DMS114 treated with DMSO at 0.1 percent for 48 hours (cell line): Measurements from ENCODE around the gene SUPT4H1.
"Not testable (repeated sequence)": the region's sequence is repeated elsewhere in the genome, so short reads cannot be mapped to it uniquely, and the experiment has no call there.

Source experiments
- DNase-seq: peaks from one replicate; lab custom pipeline; 2025; ENCODE audit not compliant: unreplicated experiment; lab: John Stamatoyannopoulos, UW

SUPT4H1 gene

GRCh38 chr17:58341861-58342475 lies 10.0 kb downstream of the SUPT4H1 start:
- DNase-seq = no peak

DNA sequence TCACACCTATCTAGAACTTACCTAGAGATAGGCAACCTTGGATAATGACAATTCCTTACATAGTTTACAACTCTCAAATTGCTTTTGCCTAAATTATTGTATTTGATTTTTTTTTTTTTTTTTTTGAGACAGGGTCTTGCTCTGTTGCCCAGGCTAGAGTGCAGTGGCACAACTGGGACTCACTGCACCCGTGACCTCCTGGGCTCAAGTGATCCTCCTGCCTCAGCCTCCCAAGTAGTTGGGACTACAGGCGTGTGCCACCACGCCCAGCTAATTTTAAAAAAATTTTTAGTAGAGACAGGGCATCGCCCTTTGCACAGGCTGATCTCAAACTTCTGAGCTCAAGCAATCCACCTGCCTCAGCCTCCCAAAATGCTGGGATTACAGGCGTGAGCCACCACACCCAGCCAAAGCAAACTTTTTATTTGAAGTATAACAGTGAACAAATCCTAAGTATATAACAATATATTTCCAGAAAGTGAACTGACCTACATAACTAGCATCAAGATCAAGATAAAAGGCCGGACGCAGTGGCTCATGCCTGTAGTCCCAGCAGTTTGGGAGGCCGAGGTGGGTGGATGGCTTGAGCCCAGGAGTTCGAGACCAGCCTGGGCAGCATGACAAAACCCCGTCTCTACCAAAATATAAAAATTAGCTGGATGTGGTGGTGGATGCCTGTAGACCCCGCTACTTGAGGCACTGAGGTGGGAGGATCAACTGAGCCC lies 10.7 kb downstream of the SUPT4H1 start:
- DNase-seq = not testable (repeated sequence)

DNA sequence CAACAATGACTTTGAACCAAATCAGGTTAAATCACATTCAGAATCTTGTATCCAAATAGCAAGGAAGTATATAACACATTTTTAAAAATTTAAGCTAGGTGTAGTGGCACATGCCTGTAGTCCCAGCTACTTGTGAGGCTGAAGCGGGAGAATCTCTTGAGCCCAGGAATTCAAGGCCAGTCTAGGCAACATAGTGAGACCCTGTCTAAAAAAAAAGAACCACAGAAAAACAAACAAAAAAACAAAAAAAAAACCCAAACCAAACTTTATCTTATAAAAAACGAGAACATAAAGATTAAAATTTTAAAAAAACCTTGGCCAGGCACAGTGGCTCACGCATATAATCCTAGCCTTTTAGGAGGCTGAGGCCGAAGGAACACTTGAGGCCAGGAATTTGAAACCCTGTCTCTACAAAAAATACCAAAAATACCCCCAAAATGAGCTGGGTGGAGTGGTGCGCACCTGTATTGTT lies 11.6 kb downstream of the SUPT4H1 start:
- DNase-seq = no peak

DNA sequence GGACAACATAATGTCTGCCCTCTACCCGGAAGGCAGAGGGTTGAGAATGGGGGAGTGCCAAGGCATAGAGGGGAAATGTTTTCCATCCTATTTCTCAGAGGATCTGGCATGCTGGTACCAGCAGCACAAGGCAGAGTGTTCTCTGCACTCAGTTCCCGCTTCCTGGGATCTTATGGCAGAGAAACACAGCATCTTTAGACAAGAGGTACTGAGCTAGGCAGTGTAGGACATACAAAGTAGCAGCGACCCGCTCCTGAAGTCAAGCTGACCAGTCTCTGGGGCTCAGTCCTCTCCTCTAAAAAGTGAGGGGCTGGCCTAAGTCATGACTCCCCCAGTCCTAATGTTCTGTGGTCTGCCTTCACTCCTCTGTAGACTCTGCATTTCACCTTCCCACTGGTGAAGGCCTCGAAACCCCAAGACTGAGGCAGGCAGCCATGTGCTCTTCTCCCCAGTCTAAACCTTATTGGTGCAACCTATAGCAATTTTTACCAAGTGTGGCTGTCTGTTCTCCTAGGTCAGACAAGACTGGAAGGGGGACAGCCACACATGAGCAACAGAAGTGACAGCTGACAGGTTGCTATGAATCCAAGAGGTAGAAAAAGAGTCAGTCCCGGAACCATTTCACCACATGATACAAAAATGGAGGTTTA lies 12.1 kb downstream of the SUPT4H1 start:
- DNase-seq = no peak

- no peak for DNase-seq
Measured at GRCh38 chr17:58338841-58339754, 12.9 kb downstream of the SUPT4H1 start.

GRCh38 chr17:58338454-58338840 lies 13.6 kb downstream of the SUPT4H1 start:
- no peak for DNase-seq

DNA sequence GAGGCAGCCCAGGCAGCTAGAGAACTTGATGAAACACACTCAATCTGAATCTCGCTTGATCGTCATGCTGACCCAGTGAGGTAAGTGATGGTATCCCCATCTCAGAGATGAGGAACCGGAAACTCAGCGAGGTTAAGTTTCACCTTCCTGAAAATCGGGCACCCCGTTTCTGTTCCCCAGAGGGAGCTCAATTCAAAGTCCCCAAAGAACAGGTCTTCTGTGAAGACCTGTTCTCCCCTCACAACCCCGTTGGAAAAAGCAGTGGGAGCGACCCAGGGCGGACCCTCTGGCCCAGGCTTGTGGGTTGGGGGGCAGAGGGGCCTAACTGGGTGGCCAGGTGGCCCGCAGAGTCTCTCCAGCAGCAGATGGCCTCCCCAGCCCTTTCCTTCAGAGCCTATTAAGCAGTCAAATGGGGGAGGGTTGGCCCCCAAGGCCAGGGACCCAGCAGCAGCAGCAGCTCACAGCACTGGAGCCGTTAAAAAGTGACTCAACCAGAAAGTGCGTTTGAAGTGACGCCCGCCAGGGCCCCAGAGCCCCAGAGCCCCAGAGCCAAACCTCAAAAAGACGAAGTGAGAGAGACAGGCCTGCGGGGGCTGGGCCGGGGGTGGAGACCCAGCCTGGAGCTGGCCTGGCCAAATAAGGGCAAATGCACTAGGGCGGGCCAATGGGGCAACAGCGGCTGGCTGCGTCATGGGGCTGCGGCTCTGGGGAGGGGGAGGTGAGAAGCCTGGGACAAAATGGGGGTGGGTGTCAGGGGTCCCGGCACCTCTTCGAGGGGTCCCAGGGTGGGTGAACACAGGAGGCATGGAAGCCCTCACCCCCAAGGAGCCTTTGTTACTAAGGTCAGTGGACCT lies 14.2 kb downstream of the SUPT4H1 start:
- DNase-seq = no peak

DNA sequence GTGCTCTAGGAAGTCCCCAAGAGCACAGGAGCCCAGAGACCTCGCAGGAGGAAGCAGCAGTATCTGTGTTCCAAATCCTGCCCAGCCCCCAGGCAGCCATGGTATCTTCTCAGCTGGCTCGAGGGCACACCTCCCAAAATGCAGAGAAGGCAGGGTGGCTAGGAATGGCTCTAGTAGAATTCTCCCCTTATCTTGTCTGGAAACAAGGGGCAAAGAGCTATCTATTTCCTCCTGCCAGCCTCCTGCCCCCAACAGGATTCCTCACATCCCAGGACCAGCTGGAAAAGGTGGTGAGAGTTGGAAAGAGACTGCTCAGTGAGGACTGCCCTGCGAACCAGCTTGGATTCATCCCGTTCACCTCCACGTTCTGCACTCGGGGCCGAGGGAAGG lies 14.8 kb downstream of the SUPT4H1 start:
- no peak for DNase-seq

DNA sequence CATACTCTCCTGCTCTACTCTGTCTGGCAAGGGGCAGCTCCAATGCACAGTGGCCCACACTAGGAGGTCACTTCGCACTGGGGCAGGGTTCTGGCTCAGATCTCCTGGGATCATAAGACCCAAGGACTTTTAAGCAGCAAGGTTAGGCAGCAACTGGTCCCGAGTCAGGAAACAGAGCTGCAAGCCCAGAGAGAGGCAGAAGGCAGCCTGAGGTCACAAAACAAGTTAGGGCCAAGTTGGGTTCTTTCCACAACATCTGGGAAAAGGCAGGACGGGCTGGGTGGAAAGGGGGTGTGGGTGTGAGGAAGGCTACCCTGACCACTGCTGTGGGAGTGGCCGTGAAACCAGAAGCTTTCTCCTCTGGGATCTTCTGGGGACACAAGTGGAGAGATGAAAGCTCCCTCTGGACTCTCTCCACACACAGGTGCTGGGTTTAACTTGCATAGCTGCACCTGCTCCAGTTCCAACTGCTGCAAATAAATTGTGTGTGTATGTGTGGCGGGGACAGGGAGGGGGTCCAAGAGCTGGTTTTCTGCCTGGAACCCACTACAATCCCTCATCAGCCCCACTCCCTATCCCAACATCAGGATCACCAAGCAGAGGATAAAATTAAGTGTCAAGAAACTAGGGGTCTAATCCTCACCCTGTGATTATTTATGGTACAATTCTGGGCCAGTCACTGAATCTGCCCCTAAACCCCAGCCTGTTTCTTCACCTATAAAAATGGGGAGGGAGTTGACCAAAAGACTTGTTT lies 15.4 kb downstream of the SUPT4H1 start:
- DNase-seq = no peak

- no peak for DNase-seq
Measured at GRCh38 chr17:58335779-58336455, 16.1 kb downstream of the SUPT4H1 start.

DNA sequence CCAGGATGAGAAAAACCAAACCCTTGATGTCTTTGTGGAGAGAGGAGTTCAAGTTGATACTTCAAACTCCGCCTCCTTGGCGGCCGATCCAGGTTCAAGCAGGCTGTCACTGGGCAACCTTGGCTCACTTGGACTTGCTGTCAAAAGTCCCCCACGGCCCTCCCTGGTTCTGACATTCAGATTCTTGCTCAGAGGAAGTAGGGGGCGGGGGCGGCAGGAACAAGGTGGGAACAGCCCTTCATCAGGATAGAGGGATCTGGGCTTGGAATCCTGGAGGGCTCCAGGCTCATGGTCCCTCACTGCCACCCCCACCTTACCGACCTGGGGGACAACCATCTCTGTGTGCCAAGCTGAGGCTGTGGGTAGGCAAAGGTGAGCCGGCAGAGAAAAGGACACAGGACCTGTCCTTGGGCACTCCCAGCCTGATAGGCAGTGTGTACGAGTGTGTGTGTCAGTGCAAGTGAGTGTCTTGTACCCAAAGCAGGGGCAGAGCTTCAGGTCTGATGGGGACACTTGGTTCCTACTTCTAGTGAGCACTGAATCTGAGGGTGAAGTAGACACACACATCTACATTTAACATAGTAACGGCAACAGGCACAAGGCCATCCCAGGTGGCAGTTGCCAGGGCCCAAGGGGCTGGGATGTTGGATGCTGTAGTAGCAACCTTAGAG lies 16.8 kb downstream of the SUPT4H1 start:
- DNase-seq = no peak

DNA sequence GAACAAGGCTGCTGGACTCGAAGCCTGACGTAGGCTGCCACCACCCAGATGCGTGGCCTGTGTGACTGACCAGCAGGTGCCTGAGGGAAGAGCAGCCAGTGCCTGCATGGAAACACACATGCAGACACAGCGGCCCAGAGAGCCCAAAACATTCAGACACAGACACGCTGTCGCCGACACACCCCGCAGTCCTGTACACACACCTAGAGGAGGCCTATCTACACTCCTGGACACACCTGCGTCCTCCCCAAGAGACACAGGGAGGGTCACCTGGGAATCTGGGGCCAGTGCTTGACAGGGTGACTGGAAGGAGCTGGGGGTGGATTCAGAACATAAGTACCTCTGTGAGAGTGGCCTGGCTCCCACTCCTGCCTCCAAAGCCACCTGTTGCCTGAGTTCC lies 17.3 kb downstream of the SUPT4H1 start:
- no peak for DNase-seq

DNA sequence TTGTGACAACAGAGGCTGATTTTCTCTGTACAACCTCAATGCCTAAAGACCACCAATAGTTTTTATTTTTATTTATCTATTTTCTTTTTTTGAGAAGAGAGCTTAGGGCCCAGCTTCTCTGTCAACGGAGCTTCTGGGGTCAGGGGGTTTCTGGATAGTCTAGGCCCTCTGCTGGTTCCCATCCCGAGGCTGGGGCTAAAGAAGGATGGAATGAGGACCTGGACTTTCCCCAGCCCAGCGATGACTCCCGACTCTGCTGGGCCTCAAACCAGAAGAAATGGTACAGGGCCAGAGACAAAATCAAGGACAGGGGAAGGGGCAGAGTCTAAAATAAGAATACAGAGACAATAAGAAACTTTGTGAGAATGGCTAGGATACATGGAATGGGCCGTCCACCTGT lies 17.7 kb downstream of the SUPT4H1 start:
- no peak for DNase-seq

DNA sequence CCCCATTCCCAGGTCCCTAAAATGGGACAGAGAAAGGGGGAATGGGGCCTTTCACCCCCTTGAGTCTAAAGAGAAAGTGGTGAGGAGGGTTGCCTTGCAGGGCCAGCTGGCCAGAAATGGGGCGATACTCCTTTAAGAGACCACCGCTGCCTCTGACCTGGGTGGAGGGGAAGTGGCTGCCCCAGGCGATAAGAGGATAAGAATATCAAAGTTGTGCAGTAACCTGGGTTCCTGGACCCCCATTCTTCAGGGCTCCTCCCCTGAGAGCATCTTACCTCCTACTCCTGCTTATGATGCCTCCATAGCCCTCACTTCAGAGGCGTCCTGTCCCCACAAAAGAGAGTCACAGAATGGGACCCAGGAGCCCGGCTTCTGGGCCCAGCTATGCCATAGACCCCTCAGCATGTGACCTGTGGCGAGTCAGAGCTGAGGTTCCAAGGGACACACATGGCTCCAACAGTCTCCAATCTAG lies 18.2 kb downstream of the SUPT4H1 start:
- no peak for DNase-seq

GRCh38 chr17:58332778-58333735 lies 18.9 kb downstream of the SUPT4H1 start:
- DNase-seq = no peak

GRCh38 chr17:58331815-58332777 lies 19.9 kb downstream of the SUPT4H1 start:
- DNase-seq = no peak
